Psoas muscle (tissue), 8 donors: ENCODE measurements around the gene CBL. TPM values are rescaled to one million over a fixed set of nuclear protein-coding genes. Genes with fewer than 3 reads are reported as not detected.

Experiments used
- ATAC-seq, 4 donors: fragments of 200-7000 bp; cut with Tn5 transposase; one replicate each; pipeline ENCODE4 v1.9.1; 2020; ENCODE audit warnings: moderate library complexity in 3 of 4, mild to moderate bottlenecking in 2 of 4
- DNase-seq, 2 donors: peaks; one replicate each; pipeline ENCODE4 v3.0.0-alpha.2; 2020
- H3K27ac ChIP-seq: fragments of 200-600 bp; one replicate; pipeline ENCODE4 v1.8.0; 2022
- H3K27me3 ChIP-seq, 3 donors: fragments of 200-600 bp in 1 of 3; one replicate each; pipeline versions ENCODE4 v1.6.1 to v1.8.0; 2013 to 2022; ENCODE audit warnings: low read length in 2 of 3, mild to moderate bottlenecking in 2 of 3, moderate library complexity in 1 of 3; ENCODE audit not compliant: insufficient read depth in 3 of 3
- H3K36me3 ChIP-seq, 2 donors: fragments of 200-600 bp in 1 of 2; one replicate each; pipeline versions ENCODE4 v1.6.1 to v1.8.0; 2013 to 2022; ENCODE audit warnings: low read depth in 1 of 2, mild to moderate bottlenecking in 1 of 2, moderate library complexity in 1 of 2; ENCODE audit not compliant: insufficient read depth in 1 of 2
- H3K4me1 ChIP-seq: fragments of 200-600 bp; one replicate; pipeline ENCODE4 v1.8.0; 2022
- H3K4me3 ChIP-seq: fragments of 200-600 bp; one replicate; pipeline ENCODE4 v1.8.0; 2022; ENCODE audit warnings: mild to moderate bottlenecking
- H3K9me3 ChIP-seq: fragments of 200-600 bp; one replicate; pipeline ENCODE4 v1.8.0; 2022
- WGBS, 3 donors: extraction: QIAGEN DNeasy Blood & Tissue Kit; methylation state at CpG; one replicate each; pipeline versions ENCODE4 v1.1.6 to v1.1.7; 2013; 5-methylcytosine and 5-hydroxymethylcytosine counted together
- intact Hi-C, 2 donors: fragments of 100-400 bp; cut with DNase I; formaldehyde crosslinking; loops; one replicate each; pipeline versions ENCODE4 v1.11.0 to v1.14.2; 2022
- polyA plus RNA-seq, 3 donors: library from polyadenylated mRNA; stranded (reverse); fragments of 200-250 nt; gene quantifications; one replicate each; pipeline ENCODE4 v1.2.3, GENCODE V29; 2013
- total RNA-seq, 4 donors: library from RNA; stranded (reverse); fragmentation: NEBNext Ultra II Directional in 2 of 4; extraction: Animal tissue kit (Norgen Biotek cat#: 25700) in 2 of 4; gene quantifications; one replicate each; pipeline versions ENCODE4 v1.2.1 to v1.2.4, GENCODE V29; 2021 to 2023
- TF ChIP-seq, protein P1 (sequence below): fragments of 200-600 bp; IDR thresholded peaks from one replicate; pipeline ENCODE4 v1.8.0; 2022; ENCODE audit warnings: antibody characterized with exemption
- donor health status: healthy with polysubstance abuse.
- donor health status: DM: no; HTN: no; CAD: no; lungs with moderate emphysema.
- donor health status: Bipolar disorder and iron deficiency.
- donor health status: healthy.
- donor health status: DM: yes; HTN: yes; CAD: no.
- donor health status: DM: no; HTN: no; CAD: no.
- donor health status: DM: no; HTN: no; CAD: no.
- donor health status: DM: yes; HTN: yes; CAD: no.

CBL gene
- total and polyA plus RNA-seq, 7 donors = 0.94 to 7.6 (median 3.6) TPM

DNA sequence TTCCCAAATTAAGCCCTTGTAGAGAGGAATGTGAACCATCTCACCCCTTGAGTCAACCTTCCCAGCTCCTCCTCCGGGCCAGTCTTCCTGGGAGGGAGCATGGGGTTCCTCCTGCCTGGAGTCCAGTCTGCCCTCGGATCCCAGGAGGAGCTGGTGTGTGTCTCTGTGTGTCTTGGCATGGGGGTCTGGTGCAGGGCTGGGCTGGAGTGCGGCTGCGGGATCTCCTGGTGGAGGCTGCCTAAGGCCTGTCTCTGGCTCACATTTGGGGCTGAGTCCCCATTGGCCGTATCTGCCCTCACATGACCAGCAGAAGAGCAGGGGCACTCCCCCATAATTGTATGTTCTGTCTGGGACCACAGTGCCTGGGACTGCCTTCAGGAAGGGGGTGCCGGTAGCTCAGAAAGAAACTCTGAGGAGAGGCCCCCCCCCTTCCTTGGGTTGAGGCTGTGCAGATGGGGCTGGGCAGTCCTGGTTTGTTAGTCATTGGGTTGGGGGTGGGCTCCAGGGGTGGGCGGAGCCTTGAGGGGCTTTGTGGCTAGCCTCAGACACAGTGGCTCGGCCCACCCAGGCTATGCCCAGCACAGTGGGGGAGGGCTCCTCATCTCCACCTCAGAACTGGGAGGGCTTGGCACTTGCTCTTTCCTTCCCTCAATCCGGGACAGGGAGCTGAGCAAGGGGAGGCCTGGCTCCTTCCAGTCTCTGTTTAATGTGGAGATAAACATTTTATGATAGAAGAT lies 131.6 kb downstream of the CBL start:
- DNase-seq = no peak
- H3K4me3 ChIP-seq = no peak overlapping the region
- ATAC-seq = no peak
- peak overlapping the region; percentile 95 for H3K27ac ChIP-seq
- H3K4me1 ChIP-seq = peaks cover 59% of the 10 kb centered on the region
- intact Hi-C loops = loop anchor here (5.0 kb wide), 1 partner anchor 130 kb away; the partner anchor contains the start of gene CBL (in 2 of the 2)
- H3K36me3 ChIP-seq = peaks cover 0 to 11% of the 10 kb centered on the region in 2 donors
- H3K27me3 ChIP-seq = peaks cover 0 to 4% (median 0%) of the 10 kb centered on the region in 3 donors
- WGBS, 3 donors = 55 to 59% (median 57%) methylated on average over 9 of the region's 9 CpGs
- H3K9me3 ChIP-seq = no peaks in the 10 kb centered on the region
- TF ChIP-seq, protein P1, sequence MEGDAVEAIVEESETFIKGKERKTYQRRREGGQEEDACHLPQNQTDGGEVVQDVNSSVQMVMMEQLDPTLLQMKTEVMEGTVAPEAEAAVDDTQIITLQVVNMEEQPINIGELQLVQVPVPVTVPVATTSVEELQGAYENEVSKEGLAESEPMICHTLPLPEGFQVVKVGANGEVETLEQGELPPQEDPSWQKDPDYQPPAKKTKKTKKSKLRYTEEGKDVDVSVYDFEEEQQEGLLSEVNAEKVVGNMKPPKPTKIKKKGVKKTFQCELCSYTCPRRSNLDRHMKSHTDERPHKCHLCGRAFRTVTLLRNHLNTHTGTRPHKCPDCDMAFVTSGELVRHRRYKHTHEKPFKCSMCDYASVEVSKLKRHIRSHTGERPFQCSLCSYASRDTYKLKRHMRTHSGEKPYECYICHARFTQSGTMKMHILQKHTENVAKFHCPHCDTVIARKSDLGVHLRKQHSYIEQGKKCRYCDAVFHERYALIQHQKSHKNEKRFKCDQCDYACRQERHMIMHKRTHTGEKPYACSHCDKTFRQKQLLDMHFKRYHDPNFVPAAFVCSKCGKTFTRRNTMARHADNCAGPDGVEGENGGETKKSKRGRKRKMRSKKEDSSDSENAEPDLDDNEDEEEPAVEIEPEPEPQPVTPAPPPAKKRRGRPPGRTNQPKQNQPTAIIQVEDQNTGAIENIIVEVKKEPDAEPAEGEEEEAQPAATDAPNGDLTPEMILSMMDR = no peak

GRCh38 chr11:119338318-119338890 lies 132.3 kb downstream of the CBL start:
- TF ChIP-seq, protein P1 = peak; percentile 66
- peaks cover 59% of the 10 kb centered on the region for H3K4me1 ChIP-seq
- no peaks in the 10 kb centered on the region for H3K9me3 ChIP-seq
- peak in 3 of 4 donors; percentile 27 to 48 (median 45) for ATAC-seq
- intact Hi-C loops = loop anchor here (5.0 kb wide), 1 partner anchor 131 kb away; the partner anchor contains the start of gene CBL (in 2 of the 2)
- H3K27me3 ChIP-seq = peaks cover 0 to 4% (median 0%) of the 10 kb centered on the region in 3 donors
- peaks cover 0 to 11% of the 10 kb centered on the region in 2 donors for H3K36me3 ChIP-seq
- H3K4me3 ChIP-seq = peak overlapping the region; percentile 76
- WGBS, 3 donors = 13 to 16% (median 15%) methylated on average over 17 of the region's 17 CpGs
- DNase-seq = peak; percentile 65 to 78
- no peak overlapping the region for H3K27ac ChIP-seq

DNA sequence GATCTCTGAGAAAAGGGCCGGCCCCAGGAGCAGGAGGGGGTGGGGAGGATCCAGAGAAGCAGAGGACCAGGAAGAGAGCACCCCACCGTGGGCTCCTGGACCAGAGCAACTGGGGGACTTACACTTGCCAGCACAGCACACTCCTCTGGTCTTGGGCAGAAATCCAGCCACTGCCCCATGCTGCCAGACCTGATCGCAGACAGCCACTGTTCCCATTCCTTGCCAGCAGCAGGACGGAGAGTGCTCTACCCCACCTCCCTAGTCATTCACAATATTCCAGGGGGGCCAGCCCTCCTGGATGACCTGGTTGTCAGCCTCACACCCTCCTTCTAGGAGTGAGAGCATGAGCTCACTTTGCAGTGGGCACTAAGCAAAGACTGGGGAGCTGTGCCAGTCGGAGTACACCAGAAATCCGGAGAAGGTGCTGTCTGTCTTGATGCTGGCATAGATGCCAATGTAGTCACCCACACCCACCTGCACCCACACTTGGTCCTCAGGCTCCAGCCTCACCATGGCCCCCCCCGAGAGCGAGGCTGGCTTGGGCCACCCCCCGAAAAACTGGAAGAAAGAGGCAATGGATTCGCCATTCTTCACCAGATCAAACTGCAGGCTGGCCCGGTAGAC lies 132.9 kb downstream of the CBL start:
- WGBS, 3 donors = 22 to 40% (median 27%) methylated on average over 11 of the region's 11 CpGs
- ATAC-seq (no peak), DNase-seq (no peak)
- TF ChIP-seq, protein P1 = no peak
- Histone ChIP-seq H3K4me3 (peak overlapping the region; percentile 76), H3K36me3 (peaks cover 0 to 11% of the 10 kb centered on the region in 2 donors), H3K27ac (peak overlapping the region; percentile 76), H3K9me3 (no peaks in the 10 kb centered on the region), H3K27me3 (peaks cover 0 to 4% (median 0%) of the 10 kb centered on the region in 3 donors), H3K4me1 (peaks cover 59% of the 10 kb centered on the region)
- intact Hi-C loops = loop anchor here (5.0 kb wide), 1 partner anchor 132 kb away; the partner anchor contains the start of gene CBL (in 2 of the 2)

DNA sequence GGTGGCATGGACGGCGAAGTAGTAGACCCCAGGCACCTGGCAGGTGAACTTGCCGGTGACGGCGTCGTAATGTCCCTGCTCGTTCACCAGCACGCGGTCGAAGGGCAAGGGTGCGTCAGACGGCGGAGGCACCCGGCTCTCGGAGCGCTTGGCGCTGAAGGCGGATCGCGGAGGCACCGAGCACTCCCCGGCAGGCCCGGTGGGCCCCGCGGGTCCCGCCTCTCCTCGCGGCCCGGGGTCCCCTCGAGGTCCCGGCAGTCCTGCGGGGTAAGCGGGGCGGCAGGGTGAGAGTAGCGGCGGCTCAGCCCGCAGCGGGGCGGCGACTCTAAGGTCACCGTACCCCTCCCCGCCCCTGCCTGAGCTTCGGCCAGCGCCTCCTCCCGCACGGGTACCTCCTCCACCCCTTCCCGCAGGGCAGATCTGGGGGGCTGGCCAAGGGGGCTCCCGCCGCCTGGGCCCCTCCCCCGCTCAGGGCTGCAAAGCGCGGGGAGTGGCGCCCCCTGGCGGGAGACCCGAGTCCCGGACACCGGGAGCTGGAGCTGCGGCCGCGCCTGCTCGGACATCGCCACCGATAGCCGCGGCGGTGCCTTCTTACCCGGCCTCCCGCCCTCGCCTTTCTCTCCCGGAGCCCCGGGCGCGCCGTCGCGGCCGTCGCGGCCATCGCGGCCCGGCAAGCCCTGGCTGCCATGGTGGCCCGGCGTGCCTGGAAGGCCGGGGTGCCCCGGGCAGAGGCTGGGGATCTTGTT lies 133.6 kb downstream of the CBL start:
- ATAC-seq = peak; percentile 59 to 76 (median 70)
- H3K36me3 ChIP-seq = peaks cover 0 to 11% of the 10 kb centered on the region in 2 donors
- no peaks in the 10 kb centered on the region for H3K9me3 ChIP-seq
- intact Hi-C loops = loop anchor here (5.0 kb wide), 1 partner anchor 132 kb away; the partner anchor contains the start of gene CBL (in 2 of the 2)
- TF ChIP-seq, protein P1 = peak; percentile 88
- WGBS, 3 donors = 1 to 3% (median 2%) methylated on average over 50 to 85 of the region's 86 CpGs
- peaks cover 59% of the 10 kb centered on the region for H3K4me1 ChIP-seq
- peaks cover 0 to 4% (median 0%) of the 10 kb centered on the region in 3 donors for H3K27me3 ChIP-seq
- peak overlapping the region; percentile 76 for H3K27ac ChIP-seq
- H3K4me3 ChIP-seq = peak overlapping the region; percentile 76
- DNase-seq = peak; percentile 85 to 88
